ENCODE measurements around the gene TAF15. TPM values are rescaled to one million over a fixed set of nuclear protein-coding genes. Genes with fewer than 3 reads are reported as not detected.
A peak's percentile ranks its signal among the peaks of the same experiment; 100 is the strongest.

TAF15 gene
- total RNA-seq, 6 experiments from 2014 or later, result 41.3 to 75.8 (median 65.4) TPM

DNA sequence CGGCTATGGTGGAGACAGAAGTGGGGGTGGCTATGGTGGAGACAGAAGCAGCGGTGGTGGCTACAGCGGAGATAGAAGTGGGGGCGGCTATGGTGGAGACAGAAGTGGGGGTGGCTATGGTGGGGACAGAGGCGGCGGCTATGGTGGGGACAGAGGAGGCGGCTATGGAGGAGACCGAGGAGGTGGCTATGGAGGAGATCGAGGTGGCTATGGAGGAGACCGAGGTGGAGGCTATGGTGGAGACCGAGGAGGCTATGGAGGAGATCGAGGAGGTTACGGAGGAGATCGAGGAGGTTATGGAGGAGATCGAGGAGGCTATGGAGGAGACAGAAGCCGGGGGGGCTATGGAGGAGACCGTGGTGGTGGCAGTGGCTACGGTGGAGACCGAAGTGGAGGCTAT, 35.3 kb downstream of the TAF15 start:
- Histone ChIP-seq H3K27ac (no peak overlapping the region), H3K4me3 (no peak overlapping the region), H3K4me1 (no peaks in the 10 kb centered on the region), H3K27me3 (no peaks in the 10 kb centered on the region), H3K9me3 (no peaks in the 10 kb centered on the region), H3K36me3 (peaks cover 0 to 69% (median 28%) of the 10 kb centered on the region in 4 donors)
- no peak for DNase-seq
- WGBS (ENCODE audit: insufficient coverage, low coverage, low lambda C conversion rate, missing lambda C conversion rate), result 96% methylated on average over 14 of the region's 19 CpGs
- ATAC-seq, result no peak
- no peak for TF ChIP-seq POLR2A (IDR thresholded peaks at IDR 0.05)
- TF ChIP-seq, protein P1, sequence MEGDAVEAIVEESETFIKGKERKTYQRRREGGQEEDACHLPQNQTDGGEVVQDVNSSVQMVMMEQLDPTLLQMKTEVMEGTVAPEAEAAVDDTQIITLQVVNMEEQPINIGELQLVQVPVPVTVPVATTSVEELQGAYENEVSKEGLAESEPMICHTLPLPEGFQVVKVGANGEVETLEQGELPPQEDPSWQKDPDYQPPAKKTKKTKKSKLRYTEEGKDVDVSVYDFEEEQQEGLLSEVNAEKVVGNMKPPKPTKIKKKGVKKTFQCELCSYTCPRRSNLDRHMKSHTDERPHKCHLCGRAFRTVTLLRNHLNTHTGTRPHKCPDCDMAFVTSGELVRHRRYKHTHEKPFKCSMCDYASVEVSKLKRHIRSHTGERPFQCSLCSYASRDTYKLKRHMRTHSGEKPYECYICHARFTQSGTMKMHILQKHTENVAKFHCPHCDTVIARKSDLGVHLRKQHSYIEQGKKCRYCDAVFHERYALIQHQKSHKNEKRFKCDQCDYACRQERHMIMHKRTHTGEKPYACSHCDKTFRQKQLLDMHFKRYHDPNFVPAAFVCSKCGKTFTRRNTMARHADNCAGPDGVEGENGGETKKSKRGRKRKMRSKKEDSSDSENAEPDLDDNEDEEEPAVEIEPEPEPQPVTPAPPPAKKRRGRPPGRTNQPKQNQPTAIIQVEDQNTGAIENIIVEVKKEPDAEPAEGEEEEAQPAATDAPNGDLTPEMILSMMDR (IDR thresholded peaks at IDR 0.05), result no peak
- intact Hi-C loops (cut with DNase I), result no loop called here

DNA sequence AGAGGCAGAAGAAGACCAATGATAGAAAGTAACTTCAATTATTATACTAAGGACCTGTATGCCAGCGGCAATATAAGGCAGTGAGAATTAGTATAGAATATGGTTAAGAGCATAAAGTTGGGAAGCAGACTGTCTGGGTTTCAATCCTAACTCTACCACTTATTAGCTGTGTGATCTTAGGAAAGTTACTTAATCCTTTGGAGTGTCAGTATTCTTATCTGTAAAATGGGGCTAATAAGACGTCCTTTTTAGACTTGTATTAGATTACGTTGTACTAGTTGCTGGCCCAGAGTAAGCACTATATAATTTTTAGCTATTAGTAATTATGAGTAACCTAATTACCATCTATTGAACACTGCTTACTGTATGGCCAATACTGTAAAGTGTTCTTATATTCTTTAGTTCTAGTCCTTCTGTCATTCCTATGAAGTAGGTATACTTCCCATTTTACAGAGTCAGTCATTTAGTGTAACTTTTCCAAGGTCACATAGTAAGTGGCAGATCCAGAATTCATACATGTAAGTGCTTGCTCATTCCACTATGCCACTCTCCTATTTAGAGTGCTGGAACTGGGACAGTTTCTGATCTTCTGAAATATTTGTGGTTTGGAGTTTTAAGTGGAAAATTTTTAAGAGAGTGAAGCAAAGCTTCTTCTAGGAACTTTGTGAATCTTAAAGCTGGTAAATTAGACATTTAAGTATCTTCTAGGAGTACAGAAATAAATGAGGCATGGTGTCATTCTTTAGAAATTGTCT, 36.9 kb downstream of the TAF15 start:
- Histone ChIP-seq H3K9me3 (no peaks in the 10 kb centered on the region), H3K4me3 (no peak overlapping the region), H3K36me3 (peaks cover 0 to 57% (median 22%) of the 10 kb centered on the region in 4 donors), H3K27ac (no peak overlapping the region), H3K27me3 (no peaks in the 10 kb centered on the region), H3K4me1 (no peaks in the 10 kb centered on the region)
- TF ChIP-seq, protein P1 (IDR thresholded peaks at IDR 0.05), result no peak
- WGBS (ENCODE audit: insufficient coverage, low coverage, low lambda C conversion rate, missing lambda C conversion rate), result 90% methylated on average over 3 of the region's 3 CpGs
- DNase-seq, result no peak
- ATAC-seq, result no peak
- intact Hi-C loops (cut with DNase I), result no loop called here

DNA sequence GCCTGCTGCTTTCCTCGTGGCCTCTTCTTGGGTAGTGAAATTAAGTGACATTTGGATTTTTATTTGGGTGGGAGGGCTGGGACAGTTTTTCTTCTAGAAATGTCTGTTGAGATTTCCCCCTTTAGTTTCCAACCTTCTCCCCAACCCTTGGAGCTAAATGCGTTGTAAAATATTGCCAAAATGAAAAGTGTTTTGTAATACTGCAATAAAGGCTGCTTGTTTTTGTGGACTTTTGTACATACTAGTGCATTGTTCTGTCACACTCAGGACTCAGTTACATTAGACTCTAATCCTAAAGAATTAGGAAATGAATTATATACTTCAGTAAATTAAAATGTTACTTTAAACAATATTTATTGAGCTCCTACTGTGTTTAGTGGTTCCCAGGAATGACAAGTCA, 37.7 kb downstream of the TAF15 start:
- intact Hi-C loops (cut with DNase I), result no loop called here
- Histone ChIP-seq H3K9me3 (no peaks in the 10 kb centered on the region), H3K27me3 (no peaks in the 10 kb centered on the region), H3K27ac (peak overlapping the region in 1 of 3 donors; percentile 19), H3K4me3 (no peak overlapping the region), H3K36me3 (peaks cover 0 to 50% (median 20%) of the 10 kb centered on the region in 4 donors), H3K4me1 (no peaks in the 10 kb centered on the region)
- no peak for DNase-seq
- peak in 1 of 4 donors; percentile 30 for ATAC-seq
- WGBS (ENCODE audit: insufficient coverage, low coverage, low lambda C conversion rate, missing lambda C conversion rate), result 61% methylated on average over 2 of the region's 2 CpGs
- TF ChIP-seq, protein P1 (IDR thresholded peaks at IDR 0.05), result no peak
- no peak for TF ChIP-seq POLR2A (IDR thresholded peaks at IDR 0.05)

DNA sequence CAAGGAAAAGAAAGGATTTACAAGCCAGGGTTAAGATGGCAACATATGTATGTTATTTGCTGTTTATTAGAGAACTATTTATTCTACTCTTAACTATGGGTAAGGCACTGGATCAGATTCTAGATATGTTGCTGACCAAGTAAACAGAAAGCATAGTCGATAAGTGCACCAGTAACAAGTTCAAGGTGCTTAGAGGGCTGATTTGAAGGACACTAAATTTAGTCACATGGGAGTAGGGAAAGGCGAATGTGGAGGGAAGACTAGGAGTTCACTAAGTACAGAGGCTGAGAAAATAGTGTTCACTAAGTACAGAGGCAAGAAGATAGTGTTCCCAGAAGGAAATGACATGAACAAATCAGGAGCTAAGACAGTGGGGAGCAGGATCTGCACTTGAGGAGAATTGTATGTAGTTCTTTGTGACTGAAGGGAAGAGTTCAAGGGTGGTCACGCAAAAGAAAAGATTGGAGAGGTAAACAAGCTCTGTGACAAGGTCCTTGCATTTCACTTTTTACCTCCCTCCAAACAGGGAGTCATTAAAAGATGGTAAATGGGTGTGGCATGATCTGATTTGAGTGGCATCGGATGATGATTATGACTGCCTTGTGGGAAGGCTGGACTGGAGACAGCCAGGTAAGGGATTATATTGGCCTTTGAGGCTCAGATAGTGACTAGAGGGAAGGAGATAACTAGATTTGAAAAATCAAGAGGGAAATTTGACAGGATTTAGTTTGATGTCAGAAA, 38.5 kb downstream of the TAF15 start:
- Histone ChIP-seq H3K4me3 (no peak overlapping the region), H3K9me3 (no peaks in the 10 kb centered on the region), H3K27ac (no peak overlapping the region), H3K27me3 (no peaks in the 10 kb centered on the region), H3K4me1 (no peaks in the 10 kb centered on the region), H3K36me3 (peaks cover 0 to 43% (median 15%) of the 10 kb centered on the region in 4 donors)
- peak in 1 of 4 donors; percentile 61 for ATAC-seq
- WGBS (ENCODE audit: insufficient coverage, low coverage, low lambda C conversion rate, missing lambda C conversion rate), result 63% methylated on average over 4 of the region's 4 CpGs
- no peak for DNase-seq
- intact Hi-C loops (cut with DNase I), result no loop called here
- TF ChIP-seq, protein P1 (IDR thresholded peaks at IDR 0.05), result no peak
- no peak for TF ChIP-seq POLR2A (IDR thresholded peaks at IDR 0.05)

Measured in right lobe of liver (tissue), 6 donors.